CD4-positive, alpha-beta T cell treated with Interleukin-10 for 1 hour (primary cell): ENCODE measurements around the gene PIGT.

ENCODE experiments used
- DNase-seq: peaks from one replicate; pipeline ENCODE4 v3.0.0-alpha.2; 2020

The PIGT gene

GRCh38 chr20:45415822-45416637 is at the start of gene PIGT:
Gene PIGT (plus strand): TSS chr20:45416141. CDS start chr20:45416157, 16 bp downstream.
- peak; percentile 91 for DNase-seq

- DNase-seq: no peak
Observed at GRCh38 chr20:45366192-45366591, 49.7 kb upstream of the PIGT start.

- no peak for DNase-seq
Observed at GRCh38 chr20:45366631-45367030, 49.3 kb upstream of the PIGT start.

GRCh38 chr20:45367126-45367525 is 48.8 kb upstream of the PIGT start:
- no peak for DNase-seq

- DNase-seq: peak; percentile 59
Observed at GRCh38 chr20:45368221-45368980, 47.5 kb upstream of the PIGT start.

- no peak for DNase-seq
Observed at GRCh38 chr20:45370571-45371160, 45.3 kb upstream of the PIGT start.

GRCh38 chr20:45372241-45372640 is 43.7 kb upstream of the PIGT start:
- no peak for DNase-seq

- no peak for DNase-seq
Observed at GRCh38 chr20:45372646-45373352, 43.1 kb upstream of the PIGT start.

- DNase-seq: peak; percentile 91
Observed at GRCh38 chr20:45373353-45374100, 42.4 kb upstream of the PIGT start.

GRCh38 chr20:45374101-45374467 is 41.9 kb upstream of the PIGT start:
- no peak for DNase-seq

- DNase-seq: no peak
Observed at GRCh38 chr20:45374966-45375365, 41.0 kb upstream of the PIGT start.

GRCh38 chr20:45377269-45377668 is 38.7 kb upstream of the PIGT start:
- no peak for DNase-seq

GRCh38 chr20:45378191-45378590 is 37.8 kb upstream of the PIGT start, which contains the start of gene TP53TG5:
Gene TP53TG5 (minus strand): TSS chr20:45378325. CDS start chr20:45378236, 89 bp downstream.
- DNase-seq: no peak

GRCh38 chr20:45387274-45387673 is 28.7 kb upstream of the PIGT start:
- no peak for DNase-seq

GRCh38 chr20:45390931-45391330 is 25.0 kb upstream of the PIGT start:
- DNase-seq: no peak

- DNase-seq: no peak
Observed at GRCh38 chr20:45391559-45391958, 24.4 kb upstream of the PIGT start.

- no peak for DNase-seq
Observed at GRCh38 chr20:45392733-45393132, 23.2 kb upstream of the PIGT start.

- DNase-seq: no peak
Observed at GRCh38 chr20:45394221-45395113, 21.5 kb upstream of the PIGT start.

GRCh38 chr20:45395114-45395415 is 20.9 kb upstream of the PIGT start:
- DNase-seq: no peak

GRCh38 chr20:45399018-45399417 is 16.9 kb upstream of the PIGT start:
- DNase-seq: no peak

GRCh38 chr20:45400346-45401031 is 15.5 kb upstream of the PIGT start:
- no peak for DNase-seq
